SK-N-MC (cell line): ENCODE data around the gene ADORA2B.
"Not testable (repeated sequence)": the region's sequence is repeated elsewhere in the genome, so short reads cannot be mapped to it uniquely, and the experiment has no call there.

Experiments
- DNase-seq: peaks from one replicate; pipeline ENCODE4 v3.0.0-alpha.2; 2011; ENCODE audit warnings: low read depth, low spot score
- H3K27ac ChIP-seq: fragments of 200-600 bp; sonication (generic); 2 replicates; pipeline ENCODE4 v1.5.1; 2016; ENCODE audit warnings: mixed run types
- H3K36me3 ChIP-seq: fragments of 200-600 bp; sonication (generic); 2 replicates; pipeline ENCODE4 v1.6.1; 2017; ENCODE audit warnings: antibody characterized with exemption, low read length, mixed read lengths; ENCODE audit not compliant: insufficient read depth
- H3K4me3 ChIP-seq: fragments of 200-600 bp; sonication (generic); 2 replicates; pipeline ENCODE4 v1.5.1; 2016
- H3K9ac ChIP-seq: fragments of 200-600 bp; sonication (generic); 2 replicates; pipeline ENCODE4 v1.8.0; 2017; ENCODE audit warnings: mixed run types, mixed read lengths; ENCODE audit not compliant: insufficient read length
- H3K9me3 ChIP-seq: fragments of 200-600 bp; sonication (generic); 2 replicates; pipeline ENCODE4 v1.6.1; 2017; ENCODE audit warnings: low read depth, mild to moderate bottlenecking, antibody characterized with exemption, low read length, moderate library complexity, mixed read lengths
- EZH2 ChIP-seq: fragments of 200-600 bp; sonication (generic); IDR thresholded peaks from one replicate; pipeline ENCODE4 v1.6.1; 2017; ENCODE audit warnings: antibody characterized with exemption
- FOXP2 ChIP-seq: optimal IDR thresholded peaks from 2 replicates; pipeline ENCODE3; 2011; ENCODE audit warnings: mild to moderate bottlenecking, moderate library complexity; ENCODE audit not compliant: insufficient read depth; ENCODE audit errors: extremely low read length, control extremely low read depth
- POLR2AphosphoS5 ChIP-seq: IDR thresholded peaks from 2 replicates; pipeline ENCODE4 v1.6.1; 2012; ENCODE audit warnings: mild to moderate bottlenecking, low read depth, low read length, borderline replicate concordance

ADORA2B gene

GRCh38 chr17:15930426-15930825 is 14.5 kb upstream of the ADORA2B start:
- Histone ChIP-seq H3K9me3 (no peaks in the 10 kb centered on the region), H3K9ac (no peak overlapping the region), H3K27ac (no peak overlapping the region), H3K36me3 (no peaks in the 10 kb centered on the region), H3K4me3 (no peak overlapping the region)
- no peak for TF ChIP-seq FOXP2
- no peak for TF ChIP-seq POLR2AphosphoS5
- no peak for TF ChIP-seq EZH2
- no peak for DNase-seq

GRCh38 chr17:15931394-15931793 is 13.5 kb upstream of the ADORA2B start:
- Histone ChIP-seq H3K27ac (no peak overlapping the region), H3K9ac (no peak overlapping the region), H3K4me3 (no peak overlapping the region), H3K9me3 (no peaks in the 10 kb centered on the region), H3K36me3 (no peaks in the 10 kb centered on the region)
- no peak for TF ChIP-seq EZH2
- TF ChIP-seq POLR2AphosphoS5, result no peak
- no peak for DNase-seq

GRCh38 chr17:15934866-15935265 is 10.1 kb upstream of the ADORA2B start:
- no peak overlapping the region for H3K27ac ChIP-seq
- no peaks in the 10 kb centered on the region for H3K9me3 ChIP-seq
- H3K4me3 ChIP-seq, result no peak overlapping the region
- TF ChIP-seq FOXP2 (no peak), POLR2AphosphoS5 (no peak), EZH2 (no peak)
- DNase-seq, result no peak
- no peak overlapping the region for H3K9ac ChIP-seq
- H3K36me3 ChIP-seq, result no peaks in the 10 kb centered on the region

- DNase-seq, result no peak
- Histone ChIP-seq H3K27ac (no peak overlapping the region), H3K9me3 (no peaks in the 10 kb centered on the region), H3K9ac (no peak overlapping the region), H3K4me3 (no peak overlapping the region), H3K36me3 (no peaks in the 10 kb centered on the region)
- TF ChIP-seq POLR2AphosphoS5, result no peak
- TF ChIP-seq FOXP2, result no peak
- no peak for TF ChIP-seq EZH2
Observed at GRCh38 chr17:15935891-15936290, 9.0 kb upstream of the ADORA2B start.

- H3K36me3 ChIP-seq, H3K9ac ChIP-seq, H3K9me3 ChIP-seq, H3K27ac ChIP-seq, H3K4me3 ChIP-seq, DNase-seq: not testable (repeated sequence)
Observed at GRCh38 chr17:15936481-15936880, 8.4 kb upstream of the ADORA2B start.

- Histone ChIP-seq H3K4me3 (no peak overlapping the region), H3K27ac (no peak overlapping the region), H3K9me3 (no peaks in the 10 kb centered on the region), H3K9ac (no peak overlapping the region), H3K36me3 (no peaks in the 10 kb centered on the region)
- TF ChIP-seq POLR2AphosphoS5, result no peak
- TF ChIP-seq FOXP2, result no peak
- TF ChIP-seq EZH2, result no peak
- DNase-seq, result no peak
Observed at GRCh38 chr17:15941781-15942180, 3.1 kb upstream of the ADORA2B start.

- Histone ChIP-seq H3K9me3 (no peaks in the 10 kb centered on the region), H3K36me3 (no peaks in the 10 kb centered on the region), H3K4me3 (no peak overlapping the region), H3K9ac (no peak overlapping the region), H3K27ac (no peak overlapping the region)
- TF ChIP-seq FOXP2 (no peak), EZH2 (no peak), POLR2AphosphoS5 (no peak)
- no peak for DNase-seq
Observed at GRCh38 chr17:15942207-15942833, 2.6 kb upstream of the ADORA2B start.

GRCh38 chr17:15943971-15944758 is 765 bp upstream of the ADORA2B start:
- TF ChIP-seq FOXP2 (no peak), EZH2 (no peak), POLR2AphosphoS5 (no peak)
- H3K4me3 ChIP-seq, result peak overlapping the region; percentile 79
- no peak for DNase-seq
- no peaks in the 10 kb centered on the region for H3K36me3 ChIP-seq
- peak overlapping the region; percentile 51 for H3K9ac ChIP-seq
- no peak overlapping the region for H3K27ac ChIP-seq
- no peaks in the 10 kb centered on the region for H3K9me3 ChIP-seq

- Histone ChIP-seq H3K4me3 (peak overlapping the region; percentile 79), H3K36me3 (no peaks in the 10 kb centered on the region), H3K9ac (no peak overlapping the region), H3K9me3 (no peaks in the 10 kb centered on the region), H3K27ac (no peak overlapping the region)
- DNase-seq, result no peak
- TF ChIP-seq FOXP2 (no peak), EZH2 (no peak), POLR2AphosphoS5 (no peak)
Observed at GRCh38 chr17:15945527-15946191, 729 bp downstream of the ADORA2B start.
